OCI-LY3 (cell line): ENCODE results near the gene EIF3F.

ENCODE experiments used
- CTCF ChIP-seq: fragments of 200-600, 300-600 bp; sonication (generic); IDR thresholded peaks from 2 replicates; pipeline ENCODE4 v1.5.1; 2014; ENCODE audit warnings: antibody characterized with exemption, low read length, low read depth
- EZH2phosphoT487 ChIP-seq: fragments of 200-600 bp; shearing (Covaris generic); IDR thresholded peaks from 2 replicates; pipeline ENCODE4 v1.6.1; 2018; ENCODE audit warnings: antibody characterized with exemption, mixed run types, low read depth

DNA sequence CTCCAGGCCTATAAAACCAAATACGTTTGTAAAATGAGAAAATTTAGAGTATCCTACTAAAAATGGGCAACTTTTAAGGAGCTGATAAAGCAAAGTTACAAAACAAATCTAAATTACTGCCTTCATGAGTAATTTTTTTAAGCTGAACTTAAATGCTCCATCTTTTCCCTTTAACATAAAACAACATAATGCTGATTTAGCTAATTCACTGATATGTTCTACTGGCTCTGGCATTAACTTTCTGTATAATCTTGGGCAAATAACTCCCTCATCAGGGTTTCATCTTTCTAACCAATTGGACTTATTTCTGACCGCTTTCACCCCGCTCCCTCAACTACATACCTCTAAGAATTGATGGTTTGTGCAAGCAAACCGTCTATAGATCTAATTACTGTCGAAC lies 46.0 kb upstream of the EIF3F start:
- TF ChIP-seq CTCF (no peak), EZH2phosphoT487 (no peak)
